HT1080 (cell line): Measurements from ENCODE around the gene LDLRAD4. TPM values are rescaled to one million over a fixed set of nuclear protein-coding genes. Genes with fewer than 3 reads are reported as not detected.

Experiments
- DNase-seq: peaks from one replicate; pipeline ENCODE4 v3.0.0-alpha.2; 2015; ENCODE audit warnings: low read depth
- total RNA-seq: library from RNA; depleted of rRNA; stranded (reverse); fragments of >200 nt; shearing (Covaris generic); gene quantifications from 2 replicates; pipeline ENCODE4 v1.2.3, GENCODE V29; 2014

Gene LDLRAD4
- total RNA-seq, 1 experiment from 2014 or later, result not detected

- DNase-seq, result no peak
Observed at GRCh38 chr18:13527730-13528129, 309.2 kb downstream of the LDLRAD4 start.

- DNase-seq, result no peak
Observed at GRCh38 chr18:13528739-13529392, 310.3 kb downstream of the LDLRAD4 start.

DNA sequence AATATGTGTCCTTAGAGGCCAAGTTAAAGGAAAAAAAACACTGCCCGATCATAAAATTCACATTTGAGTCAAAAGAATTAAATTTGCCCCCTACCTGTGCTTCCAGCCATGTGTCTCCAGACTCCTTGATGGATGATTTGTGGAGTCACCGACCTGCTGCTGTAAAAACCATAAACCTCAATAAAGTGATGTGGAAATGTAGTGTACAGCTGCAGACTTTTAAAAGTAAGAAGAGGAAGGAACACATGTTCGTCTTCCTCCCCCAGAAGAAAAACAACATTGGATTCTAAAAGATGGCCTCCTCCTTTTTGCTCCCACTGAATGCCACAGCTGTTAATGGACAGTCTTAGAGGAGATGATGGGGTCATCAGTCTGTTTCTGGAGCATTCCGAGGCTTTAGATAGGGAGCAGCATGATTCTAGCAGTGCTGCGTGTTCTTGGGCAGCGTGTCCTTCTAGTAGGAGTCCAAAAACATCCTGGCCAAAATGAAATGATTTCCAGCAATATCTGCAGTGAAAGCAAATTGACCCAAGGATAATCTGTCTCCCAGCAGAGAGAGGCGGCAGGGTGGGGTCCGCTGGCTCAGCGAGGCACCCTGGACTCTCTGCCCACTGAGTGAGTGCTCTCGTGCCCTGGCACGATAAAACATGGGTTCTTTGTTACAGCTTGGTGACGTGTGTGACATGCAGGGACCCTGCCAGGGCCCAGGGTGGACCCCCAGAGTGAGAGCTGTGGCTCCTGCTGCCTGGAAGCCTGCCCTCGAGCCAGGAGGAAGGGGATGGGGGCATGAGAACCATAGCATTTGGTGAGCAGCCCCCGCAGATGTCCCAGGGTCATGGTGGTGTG lies 311.7 kb downstream of the LDLRAD4 start:
- DNase-seq, result no peak

GRCh38 chr18:13530879-13531387 lies 312.4 kb downstream of the LDLRAD4 start:
- peak; percentile 15 for DNase-seq

GRCh38 chr18:13531681-13532325 lies 313.2 kb downstream of the LDLRAD4 start:
- no peak for DNase-seq

DNA sequence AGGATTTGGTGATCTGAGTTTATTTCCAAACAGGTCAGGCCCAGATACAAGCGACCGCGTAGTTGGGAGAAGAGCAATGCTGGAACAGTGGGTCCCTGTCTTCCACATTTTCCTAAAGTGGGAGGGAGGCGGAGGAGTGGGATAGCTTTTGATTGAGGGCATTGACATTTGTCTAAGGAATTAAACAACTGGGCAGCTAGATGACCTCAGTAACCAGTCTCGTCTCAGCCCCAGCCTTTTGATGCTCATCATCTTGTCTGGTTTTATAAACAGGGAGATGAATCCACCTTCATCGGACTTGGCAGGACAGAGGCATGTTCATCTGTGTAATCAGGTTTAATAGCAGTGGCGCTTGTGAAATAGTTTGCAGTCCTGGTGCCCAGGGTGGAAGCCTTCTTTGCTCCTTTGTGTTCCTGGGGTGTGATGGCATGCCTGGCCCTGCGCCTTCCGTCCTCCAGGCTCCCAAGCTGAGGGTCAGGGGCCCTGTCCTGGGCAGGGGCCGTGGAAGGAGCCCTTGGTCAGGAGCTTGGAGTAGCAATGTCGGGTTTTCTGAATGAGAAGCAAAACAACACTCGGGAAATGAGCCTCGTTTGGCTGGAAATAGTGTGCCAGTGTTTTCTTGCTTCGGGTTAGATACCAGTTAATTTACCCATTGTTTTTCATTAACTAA lies 314.0 kb downstream of the LDLRAD4 start:
- no peak for DNase-seq

GRCh38 chr18:13534631-13535030 lies 316.1 kb downstream of the LDLRAD4 start:
- no peak for DNase-seq

GRCh38 chr18:13536578-13536977 lies 318.0 kb downstream of the LDLRAD4 start:
- no peak for DNase-seq

DNA sequence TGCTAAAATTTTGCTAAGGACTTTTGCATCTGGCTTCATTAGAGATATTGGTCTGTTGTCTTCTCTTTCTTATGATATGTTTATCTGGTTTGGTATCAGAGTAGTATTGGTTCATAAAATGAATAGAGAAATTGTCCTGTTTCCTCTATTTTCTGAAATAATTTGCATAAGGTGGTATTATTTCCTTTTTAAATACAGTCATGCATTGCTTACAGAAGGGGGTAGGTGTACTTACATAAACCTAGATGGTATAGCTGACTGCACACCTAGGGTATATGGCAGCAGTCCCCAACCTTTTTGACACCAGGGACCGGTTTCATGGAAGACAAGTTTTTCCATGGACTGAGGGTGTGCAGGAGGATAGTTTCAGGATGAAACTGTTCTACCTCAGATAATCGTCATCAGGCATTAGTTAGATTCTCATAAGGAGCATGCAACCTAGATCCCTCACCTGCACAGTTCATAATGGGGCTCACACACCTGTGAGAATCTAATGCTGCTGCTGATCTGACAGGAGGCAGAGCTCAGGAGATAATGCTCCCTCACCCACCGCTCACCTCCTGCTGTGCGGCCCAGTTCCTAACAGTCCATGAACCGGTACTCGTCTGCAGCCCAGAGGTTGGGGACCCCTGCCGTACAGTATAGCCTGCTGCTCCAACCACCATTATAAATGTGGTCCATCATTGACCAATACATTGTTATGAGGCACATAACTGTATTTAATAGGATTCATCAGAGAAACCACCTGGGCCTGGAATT lies 318.6 kb downstream of the LDLRAD4 start:
- DNase-seq, result no peak

- DNase-seq, result no peak
Observed at GRCh38 chr18:13538630-13539029, 320.1 kb downstream of the LDLRAD4 start.

- DNase-seq, result no peak
Observed at GRCh38 chr18:13539050-13539449, 320.5 kb downstream of the LDLRAD4 start.

DNA sequence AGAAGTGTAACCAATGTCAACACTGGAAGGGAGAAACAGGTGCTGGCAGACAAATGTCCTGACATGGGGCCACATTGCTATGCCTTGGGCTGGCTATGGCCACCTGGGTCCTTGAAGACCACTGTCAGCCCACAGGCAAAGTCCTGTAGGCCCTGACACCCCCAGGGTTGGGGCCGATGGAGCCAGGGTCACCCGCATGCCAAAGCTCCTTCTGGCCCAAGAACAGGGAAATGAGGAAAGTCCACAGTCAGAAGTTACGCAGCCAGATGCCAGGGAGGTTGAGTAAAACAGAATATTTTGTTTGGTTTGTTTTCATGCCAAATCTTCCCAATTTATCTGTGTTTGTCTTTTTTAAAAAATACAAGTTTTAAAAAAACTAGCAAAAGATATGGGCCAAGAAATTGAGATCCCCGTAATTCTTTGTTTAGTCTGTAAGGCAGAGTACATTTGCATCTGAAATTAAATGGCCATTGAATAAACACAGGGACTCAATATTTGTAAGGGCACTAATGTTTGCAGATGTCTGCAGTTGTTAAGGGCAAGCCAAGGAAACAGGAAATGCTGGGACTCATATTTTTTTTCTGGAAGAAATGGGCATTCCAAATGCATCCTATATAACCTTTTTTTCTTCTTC lies 321.4 kb downstream of the LDLRAD4 start:
- DNase-seq, result no peak

DNA sequence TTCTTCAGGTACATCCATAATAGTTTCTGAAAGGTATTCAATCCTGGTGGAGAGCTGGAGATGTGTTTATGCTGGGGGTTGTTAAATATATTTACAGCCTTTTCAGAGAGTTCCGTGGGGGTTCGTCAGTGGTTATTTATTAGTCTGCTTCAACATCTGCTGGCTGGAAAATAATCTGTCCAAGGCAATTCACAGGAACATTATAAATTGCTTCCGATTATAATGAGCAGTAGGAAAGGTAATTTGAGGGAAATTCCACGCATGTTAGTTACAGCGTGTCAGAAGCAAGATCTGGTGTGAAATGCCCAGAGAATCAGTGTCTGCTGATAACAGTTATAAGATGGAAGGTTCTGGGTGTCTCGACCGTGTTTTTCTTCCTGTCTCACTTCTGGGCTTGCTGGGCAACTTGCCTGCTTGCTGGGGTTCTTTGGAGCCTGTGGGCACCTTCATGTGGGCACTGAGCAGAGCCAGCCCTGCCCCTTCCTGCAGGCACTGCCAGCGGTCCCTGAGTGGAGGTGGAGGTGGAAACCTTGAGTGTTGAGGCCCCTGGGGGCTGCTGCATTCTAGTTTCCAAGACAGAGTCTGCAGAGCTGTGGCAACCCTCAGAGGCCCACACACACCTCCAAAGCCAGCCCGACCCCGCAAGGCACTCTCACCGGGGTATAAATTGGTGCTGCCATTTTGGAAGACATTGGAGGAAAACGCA lies 322.1 kb downstream of the LDLRAD4 start:
- DNase-seq, result no peak

DNA sequence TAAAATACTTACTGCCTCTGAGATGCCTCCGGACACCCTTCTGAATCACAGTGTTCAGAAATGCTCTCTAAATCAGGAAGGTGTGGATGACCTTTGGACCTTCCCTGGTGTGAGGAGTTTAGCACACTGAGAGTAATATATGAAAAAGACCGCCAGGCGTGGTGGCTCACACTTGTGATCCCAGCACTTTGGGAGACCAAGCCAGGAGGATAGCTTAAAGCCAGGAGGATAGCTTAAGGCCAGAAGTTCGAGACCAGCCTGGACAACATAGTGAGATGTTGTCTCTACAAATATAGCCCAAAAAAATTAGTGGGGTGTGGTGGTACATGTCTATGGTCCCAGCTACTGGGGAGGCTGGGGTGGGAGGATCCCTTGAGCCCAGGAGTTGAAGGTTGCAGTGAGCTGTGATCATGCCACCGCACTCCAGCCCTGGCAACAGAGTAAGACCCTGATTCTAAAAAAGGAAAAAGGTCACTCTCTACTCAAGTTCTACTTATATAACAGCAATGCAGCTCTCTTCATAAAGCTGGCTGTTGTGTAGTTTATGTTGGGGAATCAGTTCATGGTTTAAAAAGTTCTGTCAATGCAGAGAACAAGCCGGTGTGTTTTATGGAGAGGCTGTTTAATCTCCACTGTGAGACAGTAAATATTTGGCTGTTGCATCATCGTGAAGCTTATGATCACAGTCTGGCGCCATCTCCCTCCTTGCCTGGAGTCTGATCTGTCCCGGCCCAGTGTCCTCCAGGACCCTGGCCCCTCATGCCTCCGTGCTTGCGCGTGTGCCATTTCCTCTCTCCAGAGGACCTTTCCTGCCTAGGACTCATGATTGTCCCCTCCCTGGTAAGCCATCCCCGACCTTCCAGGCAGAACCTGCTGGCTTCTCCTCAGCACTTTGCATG lies 323.3 kb downstream of the LDLRAD4 start:
- DNase-seq, result no peak

GRCh38 chr18:13542520-13542847 lies 323.9 kb downstream of the LDLRAD4 start:
- DNase-seq, result no peak

DNA sequence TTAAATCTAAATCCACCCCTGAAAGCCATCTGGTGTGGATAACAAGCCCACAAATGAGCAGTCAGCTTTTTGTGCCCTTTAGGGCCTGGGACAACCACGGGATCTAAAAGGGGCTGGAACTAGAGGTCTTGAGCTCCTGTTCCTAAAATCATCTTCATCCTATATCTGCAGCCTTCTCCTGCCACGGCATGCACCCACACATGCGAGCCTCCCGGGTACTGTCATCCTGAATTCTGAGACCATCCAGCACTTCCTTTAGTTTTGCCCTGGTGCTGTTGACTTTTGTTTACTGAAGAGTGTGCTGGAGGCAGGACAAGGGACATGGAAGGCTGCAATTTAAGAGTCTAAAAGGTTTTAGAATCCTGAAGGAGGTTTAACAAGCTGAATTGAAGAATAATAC lies 324.6 kb downstream of the LDLRAD4 start:
- DNase-seq, result no peak

GRCh38 chr18:13543811-13544732 lies 325.5 kb downstream of the LDLRAD4 start:
- DNase-seq, result no peak

GRCh38 chr18:13544953-13545352 lies 326.4 kb downstream of the LDLRAD4 start:
- DNase-seq, result no peak
